PC-9 (cell line): Measurements from ENCODE around the gene FILIP1L. TPM values are rescaled to one million over a fixed set of nuclear protein-coding genes. Genes with fewer than 3 reads are reported as not detected.

Experiments used
- BruUV-seq: library from RNA; stranded (reverse); fragments of 400-500 nt; replicated peaks from 2 replicates; lab custom pipeline; 2021; lab: Mats Ljungman, UMichigan
- CTCF ChIA-PET: fragments of 300-600 bp; sonication (Branson Sonifier 250); formaldehyde crosslinking; loops from one replicate; lab custom pipeline; 2022; ENCODE audit warnings: antibody characterized with exemption; lab: Charles Lee
- POLR2A ChIA-PET: fragments of 300-600 bp; sonication (Branson Sonifier 250); formaldehyde crosslinking; loops from one replicate; lab custom pipeline; 2022; ENCODE audit warnings: antibody characterized with exemption; ENCODE audit not compliant: unreplicated experiment; lab: Charles Lee
- DNase-seq, 2 experiments: peaks; one replicate each; pipeline versions ENCODE4 v3.0.0 to v3.0.0-alpha.2; 2015 to 2022; ENCODE audit warnings: mixed read lengths in 1 of 2
- H2AFZ ChIP-seq: fragments of 200-600 bp; sonication (generic); 2 replicates; pipeline ENCODE4 v1.8.1; 2017; ENCODE audit warnings: antibody characterized with exemption
- H3F3A ChIP-seq: fragments of 200-600 bp; sonication (generic); 2 replicates; pipeline ENCODE4 v1.8.1; 2017; ENCODE audit warnings: antibody characterized with exemption, mild to moderate bottlenecking, low read depth; ENCODE audit not compliant: insufficient read depth
- H3K27ac ChIP-seq: fragments of 200-600 bp; sonication (generic); 2 replicates; pipeline ENCODE4 v1.6.1; 2016; ENCODE audit warnings: mixed run types
- H3K27me3 ChIP-seq: fragments of 200-600 bp; sonication (generic); 2 replicates; pipeline ENCODE4 v1.6.1; 2016; ENCODE audit warnings: low read depth, mixed run types; ENCODE audit not compliant: insufficient read depth
- H3K36me3 ChIP-seq: fragments of 200-600 bp; sonication (generic); 2 replicates; pipeline ENCODE4 v1.6.1; 2016; ENCODE audit warnings: low read depth, mixed run types
- H3K4me1 ChIP-seq: fragments of 200-600 bp; sonication (generic); replicated peaks from 2 replicates; pipeline ENCODE4 v1.6.1; 2016; ENCODE audit warnings: mixed run types; ENCODE audit not compliant: insufficient read depth
- H3K4me2 ChIP-seq: fragments of 200-600 bp; sonication (generic); 2 replicates; pipeline ENCODE4 v1.6.1; 2017; ENCODE audit warnings: mixed run types
- H3K4me3 ChIP-seq: fragments of 200-600 bp; sonication (generic); 2 replicates; pipeline ENCODE4 v1.6.1; 2016; ENCODE audit warnings: mixed run types
- H3K79me2 ChIP-seq: fragments of 200-600 bp; sonication (generic); 2 replicates; pipeline ENCODE4 v1.6.1; 2017; ENCODE audit warnings: low read depth, mixed run types
- H3K9me2 ChIP-seq: fragments of 200-600 bp; sonication (generic); 2 replicates; pipeline ENCODE4 v1.8.1; 2017; ENCODE audit warnings: mild to moderate bottlenecking; ENCODE audit not compliant: insufficient read depth
- H3K9me3 ChIP-seq: fragments of 200-600 bp; sonication (generic); 2 replicates; pipeline ENCODE4 v1.8.1; 2016; ENCODE audit warnings: low read depth; ENCODE audit not compliant: insufficient read depth
- H4K20me1 ChIP-seq: fragments of 200-600 bp; sonication (generic); 2 replicates; pipeline ENCODE4 v1.8.1; 2017; ENCODE audit not compliant: insufficient read depth
- CTCF ChIP-seq: fragments of 200-600 bp; sonication (generic); conservative IDR thresholded peaks from 2 replicates; pipeline ENCODE4 v1.6.1; 2017; ENCODE audit warnings: mixed run types, antibody characterized with exemption, mild to moderate bottlenecking, moderate library complexity
- EZH2 ChIP-seq: fragments of 200-600 bp; sonication (generic); IDR thresholded peaks from 2 replicates; pipeline ENCODE4 v1.8.0; 2017; ENCODE audit warnings: antibody characterized with exemption, low read depth
- intact Hi-C: fragments of 100-400 bp; cut with micrococcal nuclease; formaldehyde crosslinking; loops from one replicate; pipeline ENCODE4 v1.10.0; 2022; ENCODE audit not compliant: unreplicated experiment
- total RNA-seq: library from RNA; stranded (reverse); gene quantifications from 2 replicates; pipeline ENCODE4 v1.2.3, GENCODE V29; 2021

Gene FILIP1L
- total RNA-seq, 1 experiment from 2014 or later: 16.8 TPM

GRCh38 chr3:99808163-99808794 is 306.0 kb downstream of the FILIP1L start:
- Histone ChIP-seq H3K27ac (no peak overlapping the region), H2AFZ (no peak overlapping the region), H4K20me1 (no peaks in the 10 kb centered on the region), H3K9me3 (peaks cover 15% of the 10 kb centered on the region), H3F3A (no peaks in the 10 kb centered on the region), H3K4me1 (no peaks in the 10 kb centered on the region), H3K36me3 (no peaks in the 10 kb centered on the region), H3K4me3 (no peak overlapping the region), H3K4me2 (no peak overlapping the region), H3K79me2 (no peaks in the 10 kb centered on the region), H3K9me2 (no peaks in the 10 kb centered on the region), H3K27me3 (no peaks in the 10 kb centered on the region)
- intact Hi-C loops: loop anchor here (5.0 kb wide), 1 partner anchor 311 kb away; no protein-coding TSS in a partner anchor
- CTCF ChIA-PET: interaction anchor here (0.6 to 0.9 kb wide), 3 partner anchors 16 to 1087 kb away, joined by 3 to 10 read pairs (median 5); no protein-coding TSS in a partner anchor
- peak; percentile 86 for TF ChIP-seq CTCF
- no peak for TF ChIP-seq EZH2
- peak; percentile 60 for DNase-seq
- no TSS peak for BruUV-seq
- POLR2A ChIA-PET: interaction anchor here (0.6 kb wide), 1 partner anchor 462 kb away, joined by 3 read pairs; no protein-coding TSS in a partner anchor

GRCh38 chr3:99805160-99805559 is 309.1 kb downstream of the FILIP1L start:
- Histone ChIP-seq H3K36me3 (no peaks in the 10 kb centered on the region), H3K79me2 (no peaks in the 10 kb centered on the region), H3K9me2 (no peaks in the 10 kb centered on the region), H3F3A (no peaks in the 10 kb centered on the region), H3K4me2 (no peak overlapping the region), H2AFZ (no peak overlapping the region), H3K4me1 (no peaks in the 10 kb centered on the region), H3K4me3 (no peak overlapping the region), H3K9me3 (peaks cover 15% of the 10 kb centered on the region), H3K27me3 (no peaks in the 10 kb centered on the region), H4K20me1 (no peaks in the 10 kb centered on the region), H3K27ac (no peak overlapping the region)
- POLR2A ChIA-PET: no interaction called here
- BruUV-seq: no TSS peak
- no peak for DNase-seq
- intact Hi-C loops: loop anchor here (5.0 kb wide), 1 partner anchor 308 kb away; no protein-coding TSS in a partner anchor
- CTCF ChIA-PET: no interaction called here
- TF ChIP-seq EZH2 (no peak), CTCF (no peak)

- DNase-seq: no peak
- Histone ChIP-seq H2AFZ (no peak overlapping the region), H3K36me3 (no peaks in the 10 kb centered on the region), H3K27me3 (no peaks in the 10 kb centered on the region), H3F3A (no peaks in the 10 kb centered on the region), H3K27ac (no peak overlapping the region), H3K4me2 (no peak overlapping the region), H4K20me1 (no peaks in the 10 kb centered on the region), H3K9me2 (no peaks in the 10 kb centered on the region), H3K79me2 (no peaks in the 10 kb centered on the region), H3K4me3 (no peak overlapping the region), H3K4me1 (no peaks in the 10 kb centered on the region), H3K9me3 (peaks cover 15% of the 10 kb centered on the region)
- TF ChIP-seq CTCF (no peak), EZH2 (no peak)
- ChIA-PET CTCF (no interaction called here), POLR2A (no interaction called here)
- no TSS peak for BruUV-seq
- intact Hi-C loops: no loop called here
Observed at GRCh38 chr3:99803297-99803696, 311.0 kb downstream of the FILIP1L start.
